K562 (cell line): ENCODE measurements around the gene CCDC196. TPM values are rescaled to one million over a fixed set of nuclear protein-coding genes. Genes with fewer than 3 reads are reported as not detected.

ENCODE experiments used
- ATAC-seq: fragments of 200-7000 bp; cut with Tn5 transposase; 3 replicates; pipeline ENCODE4 v1.9.1; 2020; ENCODE audit warnings: moderate library complexity
- BruUV-seq: library from RNA; stranded (reverse); fragments of 400-500 nt; replicated peaks from 2 replicates; lab custom pipeline; 2021; lab: Mats Ljungman, UMichigan
- CTCF ChIA-PET: fragments of 300-600 bp; formaldehyde crosslinking; extraction: SDS; loops from one replicate; lab custom pipeline; 2021; ENCODE audit warnings: low intra/inter-chr PET ratio; lab: Yijun Ruan, JAX
- POLR2A ChIA-PET: fragments of 300-600, 350-650 bp; sonication (Branson Sonifier 250); formaldehyde crosslinking; extraction: SDS; loops from one replicate; lab custom pipeline; 2021; ENCODE audit warnings: antibody characterized with exemption, inconsistent platforms; lab: Yijun Ruan, JAX
- DNase-seq, 4 experiments: peaks; one replicate each; pipeline versions ENCODE4 v3.0.0 to v3.0.0-alpha.2; 2011 to 2018; ENCODE audit warnings: low spot score in 3 of 4, mixed read lengths in 3 of 4; ENCODE audit errors: extremely low read depth in 1 of 4
- FAIRE-seq: peaks from 2 replicates; lab custom pipeline; 2011; peaks lifted over from hg19 to GRCh38; lab: Jason Lieb, UNC
- H2AFZ ChIP-seq: 2 replicates; pipeline ENCODE4 v1.6.0; 2011; ENCODE audit warnings: low read depth, low read length, control low read depth, inconsistent platforms
- H3K27ac ChIP-seq: fragments of 200-600 bp; 3 replicates; pipeline ENCODE4 v1.8.0; 2011; ENCODE audit warnings: low read depth, mild to moderate bottlenecking, control low read depth, inconsistent platforms, low read length, moderate library complexity, mixed read lengths; ENCODE audit errors: extremely low read depth
- H3K27me3 ChIP-seq, 2 experiments: fragments of 300-600 bp in 1 of 2; 2 replicates in 1 of 2; 3 replicates in 1 of 2; pipeline versions ENCODE4 v1.6.0 to v1.8.0; 2011; ENCODE audit warnings: inconsistent platforms in 2 of 2, low read length in 2 of 2, mild to moderate bottlenecking in 1 of 2, mixed read lengths in 1 of 2, moderate library complexity in 1 of 2; ENCODE audit not compliant: control insufficient read depth in 2 of 2, insufficient read depth in 2 of 2
- H3K36me3 ChIP-seq: fragments of 300-600 bp; 3 replicates; pipeline ENCODE4 v1.8.0; 2011; ENCODE audit warnings: mild to moderate bottlenecking, low read length, inconsistent platforms; ENCODE audit not compliant: control insufficient read depth, insufficient read depth
- H3K4me1 ChIP-seq, 2 experiments: fragments of 200-600 bp in 1 of 2; replicated peaks in 1 of 2; 2 replicates in 1 of 2; 3 replicates in 1 of 2; pipeline versions ENCODE4 v1.5.1 to v1.8.0; 2011; ENCODE audit warnings: inconsistent platforms in 2 of 2, low read length in 2 of 2, mild to moderate bottlenecking in 1 of 2, mixed read lengths in 1 of 2, moderate library complexity in 1 of 2; ENCODE audit not compliant: control insufficient read depth in 2 of 2, insufficient read depth in 2 of 2
- H3K4me2 ChIP-seq: 2 replicates; pipeline ENCODE4 v1.6.1; 2011; ENCODE audit warnings: low read length, control low read depth, inconsistent platforms, mixed read lengths; ENCODE audit not compliant: insufficient read depth
- H3K4me3 ChIP-seq: fragments of 200-600 bp; sonication (generic), shearing (Covaris generic); 2 replicates; pipeline ENCODE4 v1.5.1; 2016; ENCODE audit warnings: control low read depth, inconsistent platforms
- H3K79me2 ChIP-seq: fragments of 200-600 bp; 3 replicates; pipeline ENCODE4 v1.8.0; 2011; ENCODE audit warnings: low read length, inconsistent platforms; ENCODE audit not compliant: control insufficient read depth, insufficient read depth
- H3K9ac ChIP-seq, 2 experiments: 2 replicates each; pipeline versions ENCODE4 v1.6.0 to v1.6.1; 2011; ENCODE audit warnings: low read depth in 2 of 2, low read length in 2 of 2, control low read depth in 1 of 2, inconsistent platforms in 1 of 2, mild to moderate bottlenecking in 1 of 2, mixed read lengths in 1 of 2; ENCODE audit not compliant: insufficient read depth in 1 of 2
- H3K9me1 ChIP-seq: one replicate; pipeline ENCODE4 v1.6.0; 2011; ENCODE audit warnings: inconsistent platforms, mild to moderate bottlenecking, low read length, moderate library complexity; ENCODE audit not compliant: control insufficient read depth, insufficient read depth
- H3K9me3 ChIP-seq: replicated peaks from 2 replicates; pipeline ENCODE4 v1.5.1; 2011; ENCODE audit warnings: low read depth, low read length, inconsistent platforms; ENCODE audit not compliant: control insufficient read depth, insufficient read depth
- H4K20me1 ChIP-seq: replicated peaks from 2 replicates; pipeline ENCODE4 v1.6.1; 2011; ENCODE audit warnings: low read length, inconsistent platforms, mixed read lengths; ENCODE audit not compliant: control insufficient read depth, insufficient read depth
- EHMT2 ChIP-seq: fragments of 450-650 bp; IDR thresholded peaks from 2 replicates; pipeline ENCODE4 v1.6.1; 2018; ENCODE audit warnings: antibody characterized with exemption
- ELK3 ChIP-seq: fragments of 450-650 bp; formaldehyde crosslinking; IDR thresholded peaks from 2 replicates; pipeline ENCODE4 v1.4.0; 2020; ENCODE audit warnings: mild to moderate bottlenecking
- FOSL1 ChIP-seq: fragments of 200-800 bp; sonication (Bioruptor generic); conservative IDR thresholded peaks from 2 replicates; pipeline ENCODE4 v1.6.1; 2016; ENCODE audit warnings: missing genetic modification characterization, missing compliant biosample characterization
- FOXK2 ChIP-seq, 2 experiments: fragments of 450-650 bp; IDR thresholded peaks in 1 of 2; conservative IDR thresholded peaks in 1 of 2; 2 replicates each; pipeline ENCODE4 v1.6.1; 2016; ENCODE audit warnings: low read depth in 2 of 2, mild to moderate bottlenecking in 1 of 2
- HNRNPLL ChIP-seq: fragments of 200-400 bp; formaldehyde crosslinking; IDR thresholded peaks from 2 replicates; pipeline ENCODE4 v1.6.1; 2017; ENCODE audit warnings: low read length, low read depth, mild to moderate bottlenecking; ENCODE audit not compliant: poor library complexity, severe bottlenecking
- RAD21 ChIP-seq, 2 experiments: fragments of 250-450 bp in 1 of 2; fragments of 450-650 bp in 1 of 2; sonication (Bioruptor Pico) in 1 of 2; formaldehyde crosslinking in 1 of 2; IDR thresholded peaks in 1 of 2; conservative IDR thresholded peaks in 1 of 2; 2 replicates each; pipeline versions ENCODE4 v1.4.0 to v1.8.0; 2020 to 2022; ENCODE audit warnings: mild to moderate bottlenecking in 2 of 2, moderate library complexity in 1 of 2
- ZNF740 ChIP-seq, 3 experiments: fragments of 200-800 bp in 1 of 3; sonication (Bioruptor generic) in 1 of 3; sonication (generic) in 1 of 3; formaldehyde crosslinking in 1 of 3; IDR thresholded peaks; 2 replicates each; pipeline versions ENCODE4 v1.6.1 to v1.8.0; 2016 to 2022; ENCODE audit warnings: mild to moderate bottlenecking in 2 of 3, missing compliant biosample characterization in 2 of 3, missing genetic modification characterization in 2 of 3, missing genetic modification reagents in 1 of 3
- ZNF766 ChIP-seq: fragments of 200-800 bp; sonication (Bioruptor generic); conservative IDR thresholded peaks from 2 replicates; pipeline ENCODE4 v1.6.1; 2016; ENCODE audit warnings: missing genetic modification characterization, missing compliant biosample characterization
- WGBS: fragments of 100-300 bp; shearing (Covaris generic); methylation state at CpG from one replicate; pipeline ENCODE4 v1.1.6; 2016; ENCODE audit warnings: low coverage, mixed read lengths; ENCODE audit not compliant: insufficient coverage; ENCODE audit errors: missing lambda C conversion rate; 5-methylcytosine and 5-hydroxymethylcytosine counted together
- in situ Hi-C: fragments of 300-500 bp; cut with MboI; formaldehyde crosslinking; loops from 4 replicates; pipeline ENCODE4 v1.15.0; 2018; ENCODE audit warnings: inconsistent platforms, mixed read lengths
- intact Hi-C: fragments of 100-400 bp; cut with micrococcal nuclease; formaldehyde crosslinking; loops from 2 replicates; pipeline ENCODE4 v1.14.2; 2022
- polyA plus RNA-seq, 8 experiments: library from polyadenylated mRNA; depleted of rRNA in 4 of 8; stranded (reverse) in 5 of 8; unstranded in 3 of 8; fragments of >200 nt; fragmentation: Nextera tagmentation in 2 of 8; fragmentation: Illumina TruSeq in 1 of 8; extraction: Ambion mirVana in 2 of 8; extraction: Trizol in 1 of 8; gene quantifications; 2 replicates each; pipeline versions ENCODE4 v1.2.1 to v1.2.3, GENCODE V29; 2011 to 2014; ENCODE audit warnings: inconsistent platforms in 1 of 8, missing spikeins in 1 of 8
- total RNA-seq, 7 experiments: library from RNA; depleted of rRNA in 6 of 7; stranded (reverse); fragments of >200 nt in 6 of 7; fragmentation: Illumina TruSeq in 2 of 7; extraction: Trizol in 2 of 7; gene quantifications; 2 replicates each; pipeline versions ENCODE4 v1.2.1 to v1.2.3, GENCODE V29; 2011 to 2021; ENCODE audit warnings: low replicate concordance in 1 of 7
- TF ChIP-seq, protein P1 (sequence below), 2 experiments: fragments of 150-350 bp in 1 of 2; IDR thresholded peaks; 2 replicates each; pipeline ENCODE4 v1.6.1; 2012 to 2016; ENCODE audit warnings: low read depth in 2 of 2, low read length in 2 of 2, mild to moderate bottlenecking in 1 of 2, moderate library complexity in 1 of 2
- TF ChIP-seq, protein P2 (sequence below): fragments of 450-650 bp; IDR thresholded peaks from 2 replicates; pipeline ENCODE4 v1.6.1; 2016; ENCODE audit warnings: borderline replicate concordance

Gene CCDC196
- total and polyA plus RNA-seq, 9 of the 15 experiments (the other 6 are each of a cell fraction or from before 2014, with no cell fraction given) = not detected

- H4K20me1 ChIP-seq = no peaks in the 10 kb centered on the region
- ChIA-PET CTCF (no interaction called here), POLR2A (interaction anchor here (0.6 kb wide), 1 partner anchor 9 kb away, joined by 3 read pairs; no protein-coding TSS in a partner anchor)
- ATAC-seq = no peak
- H2AFZ ChIP-seq = no peak overlapping the region
- H3K9ac ChIP-seq = no peak overlapping the region
- no TSS peak for BruUV-seq
- H3K9me1 ChIP-seq = no peaks in the 10 kb centered on the region
- H3K79me2 ChIP-seq = no peaks in the 10 kb centered on the region
- no peaks in the 10 kb centered on the region for H3K27me3 ChIP-seq
- no CpG with 5 or more reads among the region's 2 CpGs for WGBS
- intact Hi-C loops = no loop called here
- H3K4me1 ChIP-seq = no peaks in the 10 kb centered on the region
- no peak overlapping the region for H3K4me2 ChIP-seq
- no peak for DNase-seq
- no peak for FAIRE-seq
- in situ Hi-C loops = no loop called here
- H3K4me3 ChIP-seq = no peak overlapping the region
- no peaks in the 10 kb centered on the region for H3K9me3 ChIP-seq
- no peak overlapping the region for H3K27ac ChIP-seq
- H3K36me3 ChIP-seq = no peaks in the 10 kb centered on the region
- TF ChIP-seq FOXK2 (conservative IDR thresholded peaks at IDR 0.05 in 1 of 2, IDR thresholded peaks at IDR 0.05 in 1 of 2; ENCODE audit: low read depth in 2 of 2) (no peak), ZNF766 (CRISPR knock-in tag) (no peak), ZNF740 (CRISPR knock-in tag; IDR thresholded peaks at IDR 0.05) (no peak), ZNF740 (tag; IDR thresholded peaks at IDR 0.05) (no peak), FOSL1 (tag) (no peak), HNRNPLL (no peak), RAD21 (CRISPR knock-in tag; conservative IDR thresholded peaks at IDR 0.05 in 1 of 2, IDR thresholded peaks at IDR 0.05 in 1 of 2) (no peak), ELK3 (no peak), EHMT2 (no peak)
- TF ChIP-seq, protein P1, sequence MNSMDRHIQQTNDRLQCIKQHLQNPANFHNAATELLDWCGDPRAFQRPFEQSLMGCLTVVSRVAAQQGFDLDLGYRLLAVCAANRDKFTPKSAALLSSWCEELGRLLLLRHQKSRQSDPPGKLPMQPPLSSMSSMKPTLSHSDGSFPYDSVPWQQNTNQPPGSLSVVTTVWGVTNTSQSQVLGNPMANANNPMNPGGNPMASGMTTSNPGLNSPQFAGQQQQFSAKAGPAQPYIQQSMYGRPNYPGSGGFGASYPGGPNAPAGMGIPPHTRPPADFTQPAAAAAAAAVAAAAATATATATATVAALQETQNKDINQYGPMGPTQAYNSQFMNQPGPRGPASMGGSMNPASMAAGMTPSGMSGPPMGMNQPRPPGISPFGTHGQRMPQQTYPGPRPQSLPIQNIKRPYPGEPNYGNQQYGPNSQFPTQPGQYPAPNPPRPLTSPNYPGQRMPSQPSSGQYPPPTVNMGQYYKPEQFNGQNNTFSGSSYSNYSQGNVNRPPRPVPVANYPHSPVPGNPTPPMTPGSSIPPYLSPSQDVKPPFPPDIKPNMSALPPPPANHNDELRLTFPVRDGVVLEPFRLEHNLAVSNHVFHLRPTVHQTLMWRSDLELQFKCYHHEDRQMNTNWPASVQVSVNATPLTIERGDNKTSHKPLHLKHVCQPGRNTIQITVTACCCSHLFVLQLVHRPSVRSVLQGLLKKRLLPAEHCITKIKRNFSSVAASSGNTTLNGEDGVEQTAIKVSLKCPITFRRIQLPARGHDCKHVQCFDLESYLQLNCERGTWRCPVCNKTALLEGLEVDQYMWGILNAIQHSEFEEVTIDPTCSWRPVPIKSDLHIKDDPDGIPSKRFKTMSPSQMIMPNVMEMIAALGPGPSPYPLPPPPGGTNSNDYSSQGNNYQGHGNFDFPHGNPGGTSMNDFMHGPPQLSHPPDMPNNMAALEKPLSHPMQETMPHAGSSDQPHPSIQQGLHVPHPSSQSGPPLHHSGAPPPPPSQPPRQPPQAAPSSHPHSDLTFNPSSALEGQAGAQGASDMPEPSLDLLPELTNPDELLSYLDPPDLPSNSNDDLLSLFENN (IDR thresholded peaks at IDR 0.05; ENCODE audit: low read depth in 2 of 2, low read length in 2 of 2) = no peak
- TF ChIP-seq, protein P2, sequence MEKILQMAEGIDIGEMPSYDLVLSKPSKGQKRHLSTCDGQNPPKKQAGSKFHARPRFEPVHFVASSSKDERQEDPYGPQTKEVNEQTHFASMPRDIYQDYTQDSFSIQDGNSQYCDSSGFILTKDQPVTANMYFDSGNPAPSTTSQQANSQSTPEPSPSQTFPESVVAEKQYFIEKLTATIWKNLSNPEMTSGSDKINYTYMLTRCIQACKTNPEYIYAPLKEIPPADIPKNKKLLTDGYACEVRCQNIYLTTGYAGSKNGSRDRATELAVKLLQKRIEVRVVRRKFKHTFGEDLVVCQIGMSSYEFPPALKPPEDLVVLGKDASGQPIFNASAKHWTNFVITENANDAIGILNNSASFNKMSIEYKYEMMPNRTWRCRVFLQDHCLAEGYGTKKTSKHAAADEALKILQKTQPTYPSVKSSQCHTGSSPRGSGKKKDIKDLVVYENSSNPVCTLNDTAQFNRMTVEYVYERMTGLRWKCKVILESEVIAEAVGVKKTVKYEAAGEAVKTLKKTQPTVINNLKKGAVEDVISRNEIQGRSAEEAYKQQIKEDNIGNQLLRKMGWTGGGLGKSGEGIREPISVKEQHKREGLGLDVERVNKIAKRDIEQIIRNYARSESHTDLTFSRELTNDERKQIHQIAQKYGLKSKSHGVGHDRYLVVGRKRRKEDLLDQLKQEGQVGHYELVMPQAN = no peak
Measured at GRCh38 chr14:66443785-66444184, 42.4 kb upstream of the CCDC196 start.
